ENCODE measurements around the gene MSH6.

MSH6 gene

GRCh38 chr2:47738331-47738730, 44.6 kb upstream of the MSH6 start:
- H3K9ac ChIP-seq: no peak overlapping the region
- H3K27ac ChIP-seq: no peak overlapping the region
- H3K4me3 ChIP-seq (IDR thresholded peaks at IDR 0.05; ENCODE audit: insufficient read depth, low read depth, low read length): no peak overlapping the region
- H3K4me1 ChIP-seq (ENCODE audit: low read depth, poor library complexity, severe bottlenecking): peaks cover 8% of the 10 kb centered on the region
- no peaks in the 10 kb centered on the region for H3K79me2 ChIP-seq (ENCODE audit: insufficient read depth, low read depth)
- no peaks in the 10 kb centered on the region for H3K36me3 ChIP-seq (ENCODE audit: insufficient read depth)
- H3K4me2 ChIP-seq: no peak overlapping the region
- no peaks in the 10 kb centered on the region for H3K27me3 ChIP-seq (ENCODE audit: insufficient read depth, low read depth)
- H2AFZ ChIP-seq (ENCODE audit: low read depth): no peak overlapping the region
- no peaks in the 10 kb centered on the region for H4K20me1 ChIP-seq (ENCODE audit: insufficient read depth)
- TF ChIP-seq CTCF (conservative IDR thresholded peaks at IDR 0.05; ENCODE audit: low read depth, low read length): no peak

GRCh38 chr2:47741101-47741500, 41.8 kb upstream of the MSH6 start:
- TF ChIP-seq CTCF (conservative IDR thresholded peaks at IDR 0.05; ENCODE audit: low read depth, low read length): no peak
- no peak overlapping the region for H3K27ac ChIP-seq
- no peak overlapping the region for H3K4me2 ChIP-seq
- H4K20me1 ChIP-seq (ENCODE audit: insufficient read depth): no peaks in the 10 kb centered on the region
- H2AFZ ChIP-seq (ENCODE audit: low read depth): no peak overlapping the region
- peaks cover 2% of the 10 kb centered on the region for H3K4me1 ChIP-seq (ENCODE audit: low read depth, poor library complexity, severe bottlenecking)
- no peaks in the 10 kb centered on the region for H3K79me2 ChIP-seq (ENCODE audit: insufficient read depth, low read depth)
- H3K9ac ChIP-seq: no peak overlapping the region
- no peaks in the 10 kb centered on the region for H3K27me3 ChIP-seq (ENCODE audit: insufficient read depth, low read depth)
- no peak overlapping the region for H3K4me3 ChIP-seq (IDR thresholded peaks at IDR 0.05; ENCODE audit: insufficient read depth, low read depth, low read length)
- H3K36me3 ChIP-seq (ENCODE audit: insufficient read depth): no peaks in the 10 kb centered on the region

DNA sequence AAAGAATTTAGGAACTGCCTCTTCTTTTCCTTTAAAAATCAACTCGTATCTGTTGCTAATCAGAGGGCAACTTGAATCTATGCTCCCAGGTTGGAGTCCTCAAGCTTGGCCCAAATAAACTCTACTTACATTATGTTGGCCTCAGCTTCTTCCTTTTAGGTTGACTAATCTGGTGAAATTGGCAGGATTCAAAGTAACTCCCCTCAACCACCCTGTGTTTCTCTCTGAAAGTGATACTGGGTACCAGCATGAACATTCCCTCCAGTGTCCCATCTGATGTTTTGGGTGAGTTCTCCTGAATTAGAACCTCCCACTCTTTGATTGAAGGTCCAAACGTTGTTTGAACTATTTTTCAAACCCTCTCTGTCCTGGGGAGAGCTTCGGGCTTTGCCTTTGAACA, 41.3 kb upstream of the MSH6 start:
- Histone ChIP-seq H3K27ac (no peak overlapping the region), H3K79me2 (ENCODE audit: insufficient read depth, low read depth) (no peaks in the 10 kb centered on the region), H3K9ac (no peak overlapping the region), H3K36me3 (ENCODE audit: insufficient read depth) (no peaks in the 10 kb centered on the region), H3K27me3 (ENCODE audit: insufficient read depth, low read depth) (no peaks in the 10 kb centered on the region), H4K20me1 (ENCODE audit: insufficient read depth) (no peaks in the 10 kb centered on the region), H3K4me3 (IDR thresholded peaks at IDR 0.05; ENCODE audit: insufficient read depth, low read depth, low read length) (no peak overlapping the region), H2AFZ (ENCODE audit: low read depth) (no peak overlapping the region), H3K4me2 (no peak overlapping the region), H3K4me1 (ENCODE audit: low read depth, poor library complexity, severe bottlenecking) (no peaks in the 10 kb centered on the region)
- no peak for TF ChIP-seq CTCF (conservative IDR thresholded peaks at IDR 0.05; ENCODE audit: low read depth, low read length)

GRCh38 chr2:47744074-47744473, 38.9 kb upstream of the MSH6 start:
- Histone ChIP-seq H3K4me2 (no peak overlapping the region), H3K27ac (no peak overlapping the region), H3K27me3 (ENCODE audit: insufficient read depth, low read depth) (no peaks in the 10 kb centered on the region), H3K36me3 (ENCODE audit: insufficient read depth) (no peaks in the 10 kb centered on the region), H3K79me2 (ENCODE audit: insufficient read depth, low read depth) (no peaks in the 10 kb centered on the region), H3K4me3 (IDR thresholded peaks at IDR 0.05; ENCODE audit: insufficient read depth, low read depth, low read length) (no peak overlapping the region), H3K4me1 (ENCODE audit: low read depth, poor library complexity, severe bottlenecking) (no peaks in the 10 kb centered on the region), H3K9ac (no peak overlapping the region), H4K20me1 (ENCODE audit: insufficient read depth) (no peaks in the 10 kb centered on the region), H2AFZ (ENCODE audit: low read depth) (no peak overlapping the region)
- no peak for TF ChIP-seq CTCF (conservative IDR thresholded peaks at IDR 0.05; ENCODE audit: low read depth, low read length)

DNA sequence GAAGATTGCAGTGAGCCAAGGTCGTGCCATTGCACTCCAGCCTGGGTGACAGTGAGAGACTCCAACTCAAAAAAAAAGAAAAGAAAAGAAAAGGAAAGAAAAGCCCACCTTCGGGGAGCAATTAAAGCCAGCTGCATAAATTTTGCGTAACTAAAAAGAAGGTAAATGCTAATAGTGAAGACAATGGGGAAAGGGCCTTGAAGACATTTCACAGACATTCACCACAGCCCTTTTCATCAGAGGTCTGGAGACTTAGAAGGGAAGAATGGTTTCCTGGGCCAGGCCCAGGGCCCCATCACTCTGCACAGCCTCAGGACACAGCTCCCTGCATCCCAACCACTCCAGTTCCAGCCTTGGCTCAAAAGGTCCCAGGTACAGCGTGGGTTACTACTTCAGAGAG, 35.1 kb upstream of the MSH6 start:
- Histone ChIP-seq H3K4me1 (ENCODE audit: low read depth, poor library complexity, severe bottlenecking) (peaks cover 14% of the 10 kb centered on the region), H3K4me2 (no peak overlapping the region), H4K20me1 (ENCODE audit: insufficient read depth) (no peaks in the 10 kb centered on the region), H2AFZ (ENCODE audit: low read depth) (no peak overlapping the region), H3K79me2 (ENCODE audit: insufficient read depth, low read depth) (no peaks in the 10 kb centered on the region), H3K9ac (no peak overlapping the region), H3K4me3 (IDR thresholded peaks at IDR 0.05; ENCODE audit: insufficient read depth, low read depth, low read length) (no peak overlapping the region), H3K27ac (no peak overlapping the region), H3K27me3 (ENCODE audit: insufficient read depth, low read depth) (no peaks in the 10 kb centered on the region), H3K36me3 (ENCODE audit: insufficient read depth) (no peaks in the 10 kb centered on the region)
- no peak for TF ChIP-seq CTCF (conservative IDR thresholded peaks at IDR 0.05; ENCODE audit: low read depth, low read length)
